CD4-positive, alpha-beta T cell treated with Interleukin-10 for 1 hour (primary cell): ENCODE measurements around the gene IL19.
"Not testable (repeated sequence)": the region's sequence is repeated elsewhere in the genome, so short reads cannot be mapped to it uniquely, and the experiment has no call there.

Experiments
- DNase-seq: peaks from one replicate; pipeline ENCODE4 v3.0.0-alpha.2; 2020

IL19 gene

DNA sequence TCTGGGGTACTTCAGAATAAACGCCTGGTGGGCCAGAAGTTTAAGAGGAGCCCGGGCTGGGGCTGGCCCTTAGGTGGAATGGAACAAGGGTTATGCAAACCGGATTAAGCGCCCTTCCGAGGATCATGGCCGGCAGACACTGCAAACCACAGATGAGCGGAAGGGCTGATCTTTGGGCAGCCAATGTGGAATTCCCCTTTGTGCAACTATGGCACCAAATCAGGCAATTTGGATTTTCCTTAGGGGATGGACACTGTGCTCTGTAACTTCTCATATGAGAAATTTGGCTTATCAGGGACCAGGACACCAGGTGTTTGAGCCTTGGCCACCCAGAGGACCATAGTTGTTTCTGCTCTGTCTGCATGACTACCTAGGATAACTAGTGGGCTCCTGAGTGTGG lies 7.5 kb downstream of the IL19 start:
- DNase-seq, result no peak

GRCh38 chr1:206778911-206779310 lies 8.3 kb downstream of the IL19 start:
- not testable (repeated sequence) for DNase-seq

GRCh38 chr1:206779638-206780037 lies 9.1 kb downstream of the IL19 start:
- DNase-seq, result no peak

DNA sequence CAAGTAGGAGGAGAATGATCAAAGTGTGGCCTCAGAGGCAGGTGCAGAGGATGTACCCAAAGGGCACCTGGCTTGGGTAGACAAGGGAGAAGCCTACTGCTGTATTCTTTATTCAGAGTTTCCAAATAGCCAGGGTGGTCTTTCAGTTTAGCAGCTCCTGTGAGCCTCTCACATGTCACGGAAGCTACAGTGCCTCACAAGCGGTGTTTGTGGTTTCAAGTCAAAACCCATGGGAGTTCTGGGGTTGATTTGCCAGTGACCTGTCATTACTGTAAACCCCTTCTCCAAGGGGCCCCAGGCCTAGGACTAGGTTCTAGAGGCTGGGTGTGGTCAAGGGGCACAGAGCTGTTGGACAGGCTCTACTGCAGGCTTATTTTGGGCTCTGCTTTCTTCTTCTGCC lies 11.9 kb downstream of the IL19 start:
- DNase-seq, result no peak

GRCh38 chr1:206783506-206783905 lies 12.9 kb downstream of the IL19 start:
- no peak for DNase-seq

- DNase-seq, result peak; percentile 65
These were observed 13.9 kb downstream of the IL19 start for GRCh38 chr1:206784471-206784903.

- no peak for DNase-seq
These were observed 14.7 kb downstream of the IL19 start for GRCh38 chr1:206785182-206785765.

DNA sequence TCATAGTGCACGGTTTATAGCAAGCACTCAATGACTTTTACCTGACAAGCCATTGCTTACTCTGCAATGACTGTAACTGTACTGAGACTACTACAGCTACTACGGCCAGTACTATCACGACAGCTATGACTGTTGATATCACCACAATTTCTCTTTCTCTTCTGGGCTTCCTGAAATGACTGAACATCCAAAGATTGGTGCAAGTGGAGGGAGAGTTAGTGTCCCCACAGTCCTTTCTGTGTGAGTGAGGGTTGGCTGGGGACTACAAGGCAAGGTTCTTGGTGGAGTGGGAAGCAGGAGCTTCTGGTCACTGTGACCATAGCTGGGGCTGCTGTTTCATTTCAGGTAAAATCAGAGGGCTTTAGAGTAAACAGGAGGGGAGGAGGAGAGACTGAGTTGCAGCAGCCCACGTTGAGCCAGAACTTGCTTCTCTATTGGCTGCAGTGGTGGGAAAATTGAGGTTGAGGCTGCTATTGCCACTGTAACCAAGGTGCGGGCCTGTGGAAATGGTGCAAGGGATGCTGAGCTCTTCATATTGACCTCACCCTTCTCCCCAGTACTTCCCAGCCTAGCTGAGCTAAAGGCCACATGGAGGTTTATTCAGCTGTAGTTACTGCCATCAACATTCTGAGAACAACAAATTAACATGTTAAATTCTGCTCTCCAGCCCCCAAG lies 15.8 kb downstream of the IL19 start:
- no peak for DNase-seq

DNA sequence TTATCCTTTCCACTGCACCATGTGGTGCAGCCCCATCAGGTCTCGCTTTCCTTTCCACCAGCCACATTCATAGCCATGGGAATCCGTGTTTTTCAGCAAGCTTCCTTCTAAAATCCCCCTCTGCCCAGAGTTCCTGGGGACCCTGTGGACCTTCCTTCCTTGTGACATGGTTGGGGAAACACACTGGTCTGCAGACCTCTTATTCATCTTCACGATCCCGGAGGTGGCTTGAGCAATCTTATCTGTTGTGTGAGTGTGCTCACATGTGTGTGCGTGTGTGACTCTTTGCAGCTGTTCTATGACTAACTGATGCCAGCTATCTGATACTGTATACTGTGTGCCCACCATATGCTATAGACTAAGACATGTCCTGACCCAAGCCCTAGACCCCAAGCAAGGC lies 17.3 kb downstream of the IL19 start:
- no peak for DNase-seq

DNA sequence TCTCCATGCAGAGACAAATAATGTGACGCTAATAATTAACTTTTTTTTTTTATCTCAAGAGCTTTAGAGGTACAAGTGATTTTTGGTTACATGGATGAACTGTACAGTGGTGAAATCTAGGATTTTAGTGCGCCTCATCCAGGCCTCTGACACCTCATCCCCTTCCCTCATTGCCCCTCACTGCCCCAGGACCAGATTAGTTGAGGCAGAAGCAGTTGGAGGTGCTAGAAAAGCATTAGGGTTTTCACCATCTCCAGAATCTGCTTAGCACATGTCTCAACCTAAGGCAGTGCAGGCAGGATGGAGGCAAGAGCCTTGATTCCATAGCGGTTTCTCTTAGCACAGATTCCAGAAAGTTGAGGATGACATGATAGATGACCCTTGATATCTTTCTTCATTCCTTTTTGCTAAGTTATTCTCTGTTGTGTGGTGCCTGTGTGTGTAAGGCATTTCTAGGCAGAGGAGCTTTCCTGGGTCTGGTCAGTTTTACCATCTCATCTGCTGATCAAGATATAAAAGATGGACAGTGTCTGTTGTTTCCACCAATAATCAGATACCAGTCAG lies 18.0 kb downstream of the IL19 start:
- no peak for DNase-seq

GRCh38 chr1:206790502-206791250 lies 20.1 kb downstream of the IL19 start:
- DNase-seq, result no peak

GRCh38 chr1:206792939-206793607 lies 22.5 kb downstream of the IL19 start:
- DNase-seq, result no peak

DNA sequence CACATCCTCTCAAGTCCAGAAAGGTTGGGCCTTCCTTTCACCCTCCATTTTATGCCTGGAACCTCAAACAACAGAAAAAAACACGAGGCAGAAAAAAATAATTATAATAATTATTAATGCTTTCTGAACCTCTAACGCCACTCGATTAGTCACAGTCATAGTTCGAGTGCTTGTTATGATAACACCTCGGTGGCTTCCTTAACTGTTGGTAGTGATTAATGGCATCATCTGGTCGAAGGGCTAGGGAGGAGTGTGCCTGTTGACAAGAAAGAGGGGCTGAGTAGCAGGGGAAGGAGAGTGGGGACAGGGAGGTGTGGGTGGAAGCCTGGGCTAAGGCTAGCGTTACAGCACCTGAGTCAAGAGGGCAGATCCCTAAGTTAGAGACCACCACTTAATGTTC lies 23.0 kb downstream of the IL19 start:
- no peak for DNase-seq

DNA sequence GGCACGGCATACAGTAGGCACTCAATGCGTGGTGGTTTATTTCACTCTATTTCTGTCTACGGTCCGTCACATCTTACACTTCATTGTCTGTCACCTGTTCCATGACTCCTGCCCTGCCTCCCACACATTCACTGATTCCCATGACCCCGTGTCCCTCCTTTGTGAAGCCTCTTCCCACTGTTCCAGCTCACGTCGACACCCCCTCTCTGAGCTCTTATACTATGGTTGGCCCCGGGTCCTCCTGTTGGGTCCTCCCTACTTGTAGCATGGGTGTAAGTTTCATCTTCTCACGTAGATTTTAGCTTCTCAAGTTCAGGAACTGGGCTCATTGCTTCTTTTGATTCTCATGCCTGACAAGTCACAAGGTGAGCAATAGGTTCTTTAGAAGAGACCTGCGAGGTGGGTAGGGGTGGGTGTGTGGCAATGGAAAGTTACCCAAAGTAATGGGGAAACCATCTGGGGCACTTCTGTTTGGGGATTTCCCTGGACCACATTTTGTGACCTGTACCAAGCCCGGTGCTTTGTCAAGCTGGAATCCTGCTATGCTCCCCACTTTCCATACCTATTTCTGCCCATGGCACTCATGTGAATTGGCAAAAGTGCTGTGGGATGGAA lies 23.8 kb downstream of the IL19 start:
- DNase-seq, result no peak

GRCh38 chr1:206796116-206796515 lies 25.5 kb downstream of the IL19 start:
- DNase-seq, result no peak

DNA sequence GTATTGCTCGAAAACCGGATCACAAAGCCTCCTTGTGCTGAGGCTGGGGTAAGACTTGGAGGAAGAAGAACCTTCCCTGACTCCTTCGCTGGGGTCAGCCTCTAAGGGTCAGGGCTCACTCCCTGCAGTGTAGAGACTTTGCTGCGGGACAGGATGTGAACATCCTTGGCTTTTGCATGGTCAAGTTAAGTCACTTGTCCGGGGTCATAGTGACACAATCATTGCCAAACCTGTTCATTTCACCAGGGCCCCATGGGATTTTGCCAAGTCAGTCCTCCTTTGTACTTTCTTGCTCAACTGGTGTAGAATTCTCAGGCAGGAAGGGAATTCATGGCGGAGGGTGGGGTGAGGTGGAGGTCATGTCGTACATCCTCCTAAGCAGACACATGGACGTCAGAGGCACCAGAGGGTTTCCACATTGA lies 26.4 kb downstream of the IL19 start:
- no peak for DNase-seq

GRCh38 chr1:206797534-206798383 lies 27.2 kb downstream of the IL19 start:
- DNase-seq, result peak; percentile 44

GRCh38 chr1:206798384-206798996 lies 27.9 kb downstream of the IL19 start:
- DNase-seq, result no peak

- DNase-seq, result no peak
These were observed 28.7 kb downstream of the IL19 start for GRCh38 chr1:206799311-206799710.

GRCh38 chr1:206800411-206800810 lies 29.8 kb downstream of the IL19 start:
- no peak for DNase-seq

- DNase-seq, result no peak
These were observed 30.3 kb downstream of the IL19 start for GRCh38 chr1:206800891-206801290.
